ENCODE data around the gene MOB1B.
"Not testable (repeated sequence)": the region's sequence is repeated elsewhere in the genome, so short reads cannot be mapped to it uniquely, and the experiment has no call there.

The MOB1B gene

DNA sequence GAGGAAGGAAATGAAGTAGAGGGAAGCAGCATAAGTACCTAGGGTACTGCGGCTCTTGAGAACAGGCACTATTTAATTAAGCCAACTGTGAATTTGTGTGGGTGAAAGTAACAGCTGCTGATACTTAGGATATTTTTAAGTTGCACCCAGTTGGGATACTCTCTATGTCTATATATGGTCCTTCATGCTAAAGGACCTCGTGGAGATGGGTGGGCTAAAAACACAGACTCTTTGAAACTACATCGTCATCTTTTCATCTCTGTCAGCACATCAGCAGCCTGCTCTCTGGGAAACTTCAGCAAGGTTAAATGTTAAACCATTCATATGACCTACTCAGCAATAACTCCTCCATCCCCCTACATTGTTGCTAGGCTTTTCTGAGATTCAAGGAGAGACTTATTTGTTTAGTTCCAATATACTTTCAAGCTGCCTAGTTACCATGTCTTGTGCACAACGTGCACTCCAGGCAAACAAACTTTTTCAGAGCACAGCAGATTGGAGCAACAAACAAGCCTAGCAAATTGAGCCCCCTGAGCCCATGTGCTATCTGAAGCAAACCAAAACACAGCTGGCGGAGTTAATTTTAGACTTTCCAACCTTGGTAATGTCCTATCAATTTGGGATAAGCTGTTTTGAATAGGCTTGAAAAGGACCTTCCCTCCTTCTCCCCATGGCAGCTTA lies 6.2 kb upstream of the MOB1B start:
- DNase-seq (ENCODE audit: insufficient read length, low spot score) (no peak), FAIRE-seq (no peak)
- TF ChIP-seq, protein P1, sequence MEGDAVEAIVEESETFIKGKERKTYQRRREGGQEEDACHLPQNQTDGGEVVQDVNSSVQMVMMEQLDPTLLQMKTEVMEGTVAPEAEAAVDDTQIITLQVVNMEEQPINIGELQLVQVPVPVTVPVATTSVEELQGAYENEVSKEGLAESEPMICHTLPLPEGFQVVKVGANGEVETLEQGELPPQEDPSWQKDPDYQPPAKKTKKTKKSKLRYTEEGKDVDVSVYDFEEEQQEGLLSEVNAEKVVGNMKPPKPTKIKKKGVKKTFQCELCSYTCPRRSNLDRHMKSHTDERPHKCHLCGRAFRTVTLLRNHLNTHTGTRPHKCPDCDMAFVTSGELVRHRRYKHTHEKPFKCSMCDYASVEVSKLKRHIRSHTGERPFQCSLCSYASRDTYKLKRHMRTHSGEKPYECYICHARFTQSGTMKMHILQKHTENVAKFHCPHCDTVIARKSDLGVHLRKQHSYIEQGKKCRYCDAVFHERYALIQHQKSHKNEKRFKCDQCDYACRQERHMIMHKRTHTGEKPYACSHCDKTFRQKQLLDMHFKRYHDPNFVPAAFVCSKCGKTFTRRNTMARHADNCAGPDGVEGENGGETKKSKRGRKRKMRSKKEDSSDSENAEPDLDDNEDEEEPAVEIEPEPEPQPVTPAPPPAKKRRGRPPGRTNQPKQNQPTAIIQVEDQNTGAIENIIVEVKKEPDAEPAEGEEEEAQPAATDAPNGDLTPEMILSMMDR (IDR thresholded peaks at IDR 0.05; ENCODE audit: insufficient read depth, missing control alignments): no peak

- not testable (repeated sequence) for FAIRE-seq; DNase-seq (ENCODE audit: insufficient read length, low spot score)
Measured at GRCh38 chr4:70898581-70898980, 3.6 kb upstream of the MOB1B start.

GRCh38 chr4:70901607-70901983 lies 574 bp upstream of the MOB1B start:
- DNase-seq (ENCODE audit: insufficient read length, low spot score) (no peak), FAIRE-seq (no peak)
- TF ChIP-seq, protein P1 (IDR thresholded peaks at IDR 0.05; ENCODE audit: insufficient read depth, missing control alignments): no peak

- no peak for FAIRE-seq
- TF ChIP-seq, protein P1 (IDR thresholded peaks at IDR 0.05; ENCODE audit: insufficient read depth, missing control alignments): no peak
Measured at GRCh38 chr4:70902577-70903290, 565 bp downstream of the MOB1B start.

GRCh38 chr4:70903291-70903603 lies 1.1 kb downstream of the MOB1B start:
- FAIRE-seq: no peak

More at GRCh38 chr4:70902577-70903290, 565 bp downstream of the MOB1B start:
- no peak for DNase-seq (ENCODE audit: insufficient read length, low spot score)

GRCh38 chr4:70908993-70909556 lies 6.9 kb downstream of the MOB1B start:
- no peak for FAIRE-seq
- TF ChIP-seq, protein P1 (IDR thresholded peaks at IDR 0.05; ENCODE audit: insufficient read depth, missing control alignments): no peak
- no peak for DNase-seq (ENCODE audit: insufficient read length, low spot score)

More at GRCh38 chr4:70903291-70903603, 1.1 kb downstream of the MOB1B start:
- TF ChIP-seq, protein P1 (IDR thresholded peaks at IDR 0.05; ENCODE audit: insufficient read depth, missing control alignments): no peak
- no peak for DNase-seq (ENCODE audit: insufficient read length, low spot score)

DNA sequence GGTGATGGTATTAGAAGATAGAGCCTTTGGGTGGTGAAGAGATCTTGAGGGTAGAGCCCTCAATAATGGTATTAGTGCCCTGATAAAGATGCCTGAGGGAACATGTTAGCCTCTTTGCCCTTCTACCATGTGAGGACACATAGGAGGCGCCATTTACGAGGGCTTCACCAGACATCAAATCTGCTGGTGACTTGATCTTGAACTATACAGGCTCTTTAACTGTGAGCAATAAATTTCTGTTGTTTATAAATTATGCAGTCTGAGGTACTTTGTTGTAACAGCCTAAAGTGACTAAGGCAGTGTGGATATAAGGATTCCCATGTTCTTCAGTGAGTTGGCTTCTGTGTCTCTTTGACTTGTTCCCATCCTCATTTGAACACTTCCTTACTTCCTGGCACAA lies 11.8 kb downstream of the MOB1B start:
- FAIRE-seq: no peak
- DNase-seq (ENCODE audit: insufficient read length, low spot score): no peak
- TF ChIP-seq, protein P1 (IDR thresholded peaks at IDR 0.05; ENCODE audit: insufficient read depth, missing control alignments): no peak
